GM23248 (cell line): Measurements from ENCODE around the gene GKAP1.
"Not testable (repeated sequence)": the region's sequence is repeated elsewhere in the genome, so short reads cannot be mapped to it uniquely, and the experiment has no call there.

ENCODE experiments used
- EZH2 ChIP-seq: fragments of 200-600 bp; sonication (generic); IDR thresholded peaks from 2 replicates; pipeline ENCODE4 v1.6.1; 2018; ENCODE audit warnings: antibody characterized with exemption, mild to moderate bottlenecking; ENCODE audit not compliant: insufficient read depth, poor library complexity, severe bottlenecking
- EZH2phosphoT487 ChIP-seq: fragments of 200-600 bp; sonication (generic); IDR thresholded peaks from 2 replicates; pipeline ENCODE4 v1.6.1; 2018; ENCODE audit warnings: antibody characterized with exemption, moderate library complexity, mild to moderate bottlenecking, low read depth; ENCODE audit not compliant: insufficient read depth

DNA sequence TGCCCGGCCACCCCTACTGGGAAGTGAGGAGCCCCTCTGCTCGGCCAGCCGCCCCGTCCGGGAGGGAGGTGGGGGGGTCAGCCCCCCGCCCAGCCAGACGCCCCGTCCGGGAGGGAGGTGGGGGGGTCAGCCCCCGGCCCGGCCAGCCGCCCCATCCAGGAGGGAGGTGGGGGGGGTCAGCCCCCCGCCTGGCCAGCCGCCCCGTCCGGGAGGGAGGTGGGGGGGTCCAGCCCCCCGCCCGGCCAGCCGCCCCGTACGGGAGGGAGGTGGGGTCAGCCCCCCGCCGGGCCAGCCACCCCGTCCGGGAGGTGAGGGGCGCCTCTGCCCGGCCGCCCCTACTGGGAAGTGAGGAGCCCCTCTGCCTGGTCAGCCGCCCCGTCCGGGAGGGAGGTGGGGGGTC, 13.1 kb downstream of the GKAP1 start:
- TF ChIP-seq EZH2, EZH2phosphoT487: not testable (repeated sequence)
